ENCODE results near the gene PUS1. TPM values are rescaled to one million over a fixed set of nuclear protein-coding genes. Genes with fewer than 3 reads are reported as not detected.

PUS1 gene
- polyA plus RNA-seq, 1 donor from 2014 or later, result 14.3 TPM

DNA sequence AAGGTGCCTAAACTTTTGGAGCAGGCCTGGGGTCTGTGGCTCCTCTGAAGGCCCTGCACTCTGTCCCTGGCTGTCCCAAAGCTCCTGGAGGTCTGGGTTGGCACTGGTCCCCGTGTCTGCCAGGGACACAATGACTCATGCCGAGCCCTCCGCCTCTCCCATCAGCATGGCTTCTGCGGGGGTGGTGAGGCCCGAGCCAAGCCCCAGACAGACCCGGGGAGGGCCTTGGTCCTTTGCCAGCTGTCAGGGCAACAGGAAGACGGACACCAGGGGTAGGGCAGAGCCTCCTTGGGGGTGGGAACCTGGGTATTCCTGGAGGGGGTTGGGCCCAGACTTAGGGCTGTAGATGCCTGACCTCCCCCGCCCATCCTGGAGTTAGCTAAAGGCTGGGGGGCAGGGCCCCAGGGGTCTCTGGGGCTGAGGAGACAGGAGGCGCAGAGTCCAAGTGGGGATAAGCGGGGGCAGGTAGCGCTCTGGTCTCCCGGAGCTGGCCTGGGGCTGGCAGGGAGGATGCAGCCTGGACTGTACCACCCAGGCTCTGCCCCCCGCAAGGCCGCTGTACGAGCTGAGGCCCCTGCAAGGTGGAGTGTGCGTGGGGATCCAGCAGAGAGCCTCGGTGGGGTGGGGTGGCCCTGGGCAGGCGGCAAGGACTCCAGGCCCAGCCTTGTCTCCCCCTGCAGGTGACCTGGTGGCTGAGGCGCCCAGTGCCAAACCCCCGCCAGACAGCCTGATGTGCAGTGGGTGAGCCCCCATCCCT is 16.4 kb upstream of the PUS1 start:
- Histone ChIP-seq H3K27me3 (ENCODE audit: insufficient read depth, low read depth, low read length) (no peaks in the 10 kb centered on the region), H4K20me1 (ENCODE audit: insufficient read depth) (no peaks in the 10 kb centered on the region), H3K9me2 (ENCODE audit: insufficient read depth, low read length) (no peaks in the 10 kb centered on the region), H3K4me3 (ENCODE audit: low read length) (no peak overlapping the region), H3K79me2 (replicated peaks; ENCODE audit: insufficient read depth, low read length) (no peaks in the 10 kb centered on the region), H3K9me3 (ENCODE audit: low read length) (no peaks in the 10 kb centered on the region), H2AFZ (ENCODE audit: low read depth, low read length) (no peak overlapping the region), H3K27ac (ENCODE audit: low read length) (no peak overlapping the region), H3K4me2 (ENCODE audit: low read length) (no peak overlapping the region), H3K36me3 (ENCODE audit: insufficient read depth, low read length) (no peaks in the 10 kb centered on the region), H3F3A (ENCODE audit: insufficient read depth, low read length, poor library complexity, severe bottlenecking) (no peaks in the 10 kb centered on the region), H3K9ac (ENCODE audit: low read length) (no peak overlapping the region)
- TF ChIP-seq, protein P1, sequence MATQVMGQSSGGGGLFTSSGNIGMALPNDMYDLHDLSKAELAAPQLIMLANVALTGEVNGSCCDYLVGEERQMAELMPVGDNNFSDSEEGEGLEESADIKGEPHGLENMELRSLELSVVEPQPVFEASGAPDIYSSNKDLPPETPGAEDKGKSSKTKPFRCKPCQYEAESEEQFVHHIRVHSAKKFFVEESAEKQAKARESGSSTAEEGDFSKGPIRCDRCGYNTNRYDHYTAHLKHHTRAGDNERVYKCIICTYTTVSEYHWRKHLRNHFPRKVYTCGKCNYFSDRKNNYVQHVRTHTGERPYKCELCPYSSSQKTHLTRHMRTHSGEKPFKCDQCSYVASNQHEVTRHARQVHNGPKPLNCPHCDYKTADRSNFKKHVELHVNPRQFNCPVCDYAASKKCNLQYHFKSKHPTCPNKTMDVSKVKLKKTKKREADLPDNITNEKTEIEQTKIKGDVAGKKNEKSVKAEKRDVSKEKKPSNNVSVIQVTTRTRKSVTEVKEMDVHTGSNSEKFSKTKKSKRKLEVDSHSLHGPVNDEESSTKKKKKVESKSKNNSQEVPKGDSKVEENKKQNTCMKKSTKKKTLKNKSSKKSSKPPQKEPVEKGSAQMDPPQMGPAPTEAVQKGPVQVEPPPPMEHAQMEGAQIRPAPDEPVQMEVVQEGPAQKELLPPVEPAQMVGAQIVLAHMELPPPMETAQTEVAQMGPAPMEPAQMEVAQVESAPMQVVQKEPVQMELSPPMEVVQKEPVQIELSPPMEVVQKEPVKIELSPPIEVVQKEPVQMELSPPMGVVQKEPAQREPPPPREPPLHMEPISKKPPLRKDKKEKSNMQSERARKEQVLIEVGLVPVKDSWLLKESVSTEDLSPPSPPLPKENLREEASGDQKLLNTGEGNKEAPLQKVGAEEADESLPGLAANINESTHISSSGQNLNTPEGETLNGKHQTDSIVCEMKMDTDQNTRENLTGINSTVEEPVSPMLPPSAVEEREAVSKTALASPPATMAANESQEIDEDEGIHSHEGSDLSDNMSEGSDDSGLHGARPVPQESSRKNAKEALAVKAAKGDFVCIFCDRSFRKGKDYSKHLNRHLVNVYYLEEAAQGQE (IDR thresholded peaks at IDR 0.05; ENCODE audit: borderline replicate concordance), result no peak
- no peak for TF ChIP-seq EP300 (conservative IDR thresholded peaks at IDR 0.05; ENCODE audit: poor library complexity, severe bottlenecking)
- TF ChIP-seq, protein P2, sequence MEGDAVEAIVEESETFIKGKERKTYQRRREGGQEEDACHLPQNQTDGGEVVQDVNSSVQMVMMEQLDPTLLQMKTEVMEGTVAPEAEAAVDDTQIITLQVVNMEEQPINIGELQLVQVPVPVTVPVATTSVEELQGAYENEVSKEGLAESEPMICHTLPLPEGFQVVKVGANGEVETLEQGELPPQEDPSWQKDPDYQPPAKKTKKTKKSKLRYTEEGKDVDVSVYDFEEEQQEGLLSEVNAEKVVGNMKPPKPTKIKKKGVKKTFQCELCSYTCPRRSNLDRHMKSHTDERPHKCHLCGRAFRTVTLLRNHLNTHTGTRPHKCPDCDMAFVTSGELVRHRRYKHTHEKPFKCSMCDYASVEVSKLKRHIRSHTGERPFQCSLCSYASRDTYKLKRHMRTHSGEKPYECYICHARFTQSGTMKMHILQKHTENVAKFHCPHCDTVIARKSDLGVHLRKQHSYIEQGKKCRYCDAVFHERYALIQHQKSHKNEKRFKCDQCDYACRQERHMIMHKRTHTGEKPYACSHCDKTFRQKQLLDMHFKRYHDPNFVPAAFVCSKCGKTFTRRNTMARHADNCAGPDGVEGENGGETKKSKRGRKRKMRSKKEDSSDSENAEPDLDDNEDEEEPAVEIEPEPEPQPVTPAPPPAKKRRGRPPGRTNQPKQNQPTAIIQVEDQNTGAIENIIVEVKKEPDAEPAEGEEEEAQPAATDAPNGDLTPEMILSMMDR (IDR thresholded peaks at IDR 0.05; ENCODE audit: poor library complexity, severe bottlenecking), result no peak
- TF ChIP-seq SMC3 (conservative IDR thresholded peaks at IDR 0.05; ENCODE audit: poor library complexity), result no peak
- TF ChIP-seq RAD21 (conservative IDR thresholded peaks at IDR 0.05), result no peak
- no peak for TF ChIP-seq EZH2 (IDR thresholded peaks at IDR 0.05; ENCODE audit: borderline replicate concordance, insufficient read depth, low read length, poor library complexity, severe bottlenecking)

DNA sequence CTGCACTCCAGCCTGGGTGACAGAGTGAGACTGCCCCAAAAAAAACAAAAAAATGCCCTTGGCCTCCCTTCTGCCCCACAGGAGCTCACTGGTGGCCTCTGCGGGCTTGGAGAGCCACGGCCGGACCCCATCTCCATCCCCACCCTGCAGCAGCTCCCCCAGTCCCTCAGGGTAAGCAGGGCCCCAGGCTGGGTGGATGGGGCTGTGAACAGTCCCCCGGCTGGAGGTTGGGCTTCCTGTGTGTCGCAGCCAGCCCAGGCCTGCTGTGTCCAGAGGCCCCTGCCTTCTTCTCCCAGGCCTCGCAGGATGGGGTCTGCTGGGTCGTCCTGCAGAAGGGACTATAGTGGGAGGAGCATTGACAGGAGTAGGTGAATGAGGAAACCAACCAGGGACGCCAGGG is 15.4 kb upstream of the PUS1 start:
- no peak overlapping the region for H3K4me2 ChIP-seq (ENCODE audit: low read length)
- no peak overlapping the region for H3K4me3 ChIP-seq (ENCODE audit: low read length)
- no peaks in the 10 kb centered on the region for H3K9me2 ChIP-seq (ENCODE audit: insufficient read depth, low read length)
- H3K27ac ChIP-seq (ENCODE audit: low read length), result no peak overlapping the region
- TF ChIP-seq EP300 (conservative IDR thresholded peaks at IDR 0.05; ENCODE audit: poor library complexity, severe bottlenecking), result no peak
- TF ChIP-seq SMC3 (conservative IDR thresholded peaks at IDR 0.05; ENCODE audit: poor library complexity), result no peak
- no peak for TF ChIP-seq POLR2AphosphoS5 (IDR thresholded peaks at IDR 0.05)
- TF ChIP-seq EZH2 (IDR thresholded peaks at IDR 0.05; ENCODE audit: borderline replicate concordance, insufficient read depth, low read length, poor library complexity, severe bottlenecking), result no peak
- TF ChIP-seq TAF1 (IDR thresholded peaks at IDR 0.05; ENCODE audit: low read depth), result no peak
- TF ChIP-seq, protein P2 (IDR thresholded peaks at IDR 0.05; ENCODE audit: poor library complexity, severe bottlenecking), result no peak
- no peak for TF ChIP-seq MXI1 (conservative IDR thresholded peaks at IDR 0.05; ENCODE audit: poor library complexity, severe bottlenecking)
- TF ChIP-seq, protein P1 (IDR thresholded peaks at IDR 0.05; ENCODE audit: borderline replicate concordance), result no peak
- TF ChIP-seq RAD21 (conservative IDR thresholded peaks at IDR 0.05), result no peak
- H3K79me2 ChIP-seq (replicated peaks; ENCODE audit: insufficient read depth, low read length), result no peaks in the 10 kb centered on the region
- no peaks in the 10 kb centered on the region for H3K36me3 ChIP-seq (ENCODE audit: insufficient read depth, low read length)
- no peaks in the 10 kb centered on the region for H3F3A ChIP-seq (ENCODE audit: insufficient read depth, low read length, poor library complexity, severe bottlenecking)
- H2AFZ ChIP-seq (ENCODE audit: low read depth, low read length), result no peak overlapping the region
- no peaks in the 10 kb centered on the region for H3K27me3 ChIP-seq (ENCODE audit: insufficient read depth, low read depth, low read length)
- no peak overlapping the region for H3K9ac ChIP-seq (ENCODE audit: low read length)
- H4K20me1 ChIP-seq (ENCODE audit: insufficient read depth), result no peaks in the 10 kb centered on the region
- no peaks in the 10 kb centered on the region for H3K9me3 ChIP-seq (ENCODE audit: low read length)
